ENCODE measurements around the gene SMARCC1.

SMARCC1 gene

GRCh38 chr3:47573190-47574172 is 208.2 kb downstream of the SMARCC1 start:
- no peak for DNase-seq (ENCODE audit: low spot score)
- in situ Hi-C loops (cut with MboI; ENCODE audit: low sequenced_read_pairs, unreplicated experiment), result no loop called here
- no peak for TF ChIP-seq CTCF (IDR thresholded peaks at IDR 0.05; ENCODE audit: borderline replicate concordance, control extremely low read depth, extremely low read depth, insufficient read depth, missing control alignments)

DNA sequence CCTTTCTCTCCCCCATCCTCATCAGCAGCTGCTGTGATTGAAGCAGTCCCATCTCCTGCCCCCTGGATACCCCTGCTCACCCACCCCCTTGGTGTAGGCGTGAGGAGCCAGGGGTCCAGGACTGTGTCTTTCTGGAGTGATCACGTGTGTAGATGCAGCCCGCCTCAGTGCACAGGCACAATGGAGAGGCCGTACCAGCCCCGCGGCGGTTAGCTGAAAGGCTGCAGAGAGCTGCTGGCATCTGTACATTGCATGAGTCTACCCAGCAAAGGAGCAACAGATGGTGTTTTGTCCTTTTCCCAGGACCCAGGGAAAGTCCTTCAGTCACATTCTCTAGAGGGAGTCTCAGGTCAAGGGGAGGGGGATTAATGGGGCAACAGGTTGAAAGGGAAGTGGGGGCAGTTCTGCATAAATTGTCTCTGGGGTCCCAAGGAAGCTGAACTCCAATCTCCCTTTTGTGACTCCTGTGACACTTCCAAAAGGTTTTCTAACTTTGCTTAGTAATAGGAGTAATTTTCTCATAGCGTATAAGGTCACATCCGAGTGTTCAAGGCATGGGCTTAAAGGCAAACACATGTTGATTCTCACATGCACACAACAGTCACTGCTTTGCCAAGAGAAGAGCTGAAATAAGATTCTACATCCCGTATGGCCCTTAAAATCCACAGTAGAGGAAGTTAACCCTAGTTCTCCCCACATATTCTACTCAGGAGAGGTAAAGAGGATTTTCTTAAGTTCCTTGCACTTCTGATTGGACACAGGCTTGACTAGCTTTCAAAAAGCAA is 210.1 kb downstream of the SMARCC1 start:
- in situ Hi-C loops (cut with MboI; ENCODE audit: low sequenced_read_pairs, unreplicated experiment), result no loop called here

DNA sequence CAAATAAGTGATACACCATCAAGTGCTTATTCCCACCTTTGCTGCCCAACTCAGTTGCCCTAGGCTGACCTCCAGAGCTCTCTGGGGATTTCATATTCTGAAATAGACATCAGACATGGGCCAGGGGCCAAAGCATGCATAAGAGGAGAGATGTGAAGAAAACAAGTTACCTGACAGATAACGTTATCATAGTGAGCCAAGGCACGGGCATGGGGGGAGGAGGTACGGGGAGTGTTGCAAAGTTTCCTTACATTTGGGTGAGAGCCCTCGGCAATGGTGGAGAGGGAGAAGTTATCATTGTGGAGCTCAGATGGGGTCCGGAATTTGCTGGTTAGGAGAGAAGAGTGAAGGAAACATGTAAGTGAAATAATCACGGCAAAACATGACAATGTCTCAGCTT is 212.8 kb downstream of the SMARCC1 start:
- TF ChIP-seq CTCF (IDR thresholded peaks at IDR 0.05; ENCODE audit: borderline replicate concordance, control extremely low read depth, extremely low read depth, insufficient read depth, missing control alignments), result no peak
- in situ Hi-C loops (cut with MboI; ENCODE audit: low sequenced_read_pairs, unreplicated experiment), result no loop called here
- DNase-seq (ENCODE audit: low spot score), result no peak

More for the DNA sequence above, 210.1 kb downstream of the SMARCC1 start:
- no peak for DNase-seq (ENCODE audit: low spot score)
- no peak for TF ChIP-seq CTCF (IDR thresholded peaks at IDR 0.05; ENCODE audit: borderline replicate concordance, control extremely low read depth, extremely low read depth, insufficient read depth, missing control alignments)

DNA sequence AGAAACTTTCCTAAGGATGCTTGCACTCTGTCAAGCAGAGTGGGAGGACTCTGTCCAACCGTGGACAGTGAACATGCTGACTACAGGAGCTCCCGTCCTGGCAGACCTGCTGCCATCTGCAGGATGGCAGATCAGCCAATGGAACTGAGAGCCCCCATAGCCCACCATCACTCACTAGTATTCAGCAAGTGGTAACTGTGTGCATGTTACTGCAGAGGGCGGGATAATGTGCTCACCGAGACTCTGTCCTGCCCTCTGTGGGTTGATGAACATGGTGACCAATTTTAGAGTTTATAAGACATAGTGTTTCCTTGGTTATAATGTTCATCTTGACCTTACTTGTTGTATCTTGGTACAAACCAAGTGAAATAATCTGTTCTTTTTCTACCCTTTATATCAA is 214.5 kb downstream of the SMARCC1 start:
- in situ Hi-C loops (cut with MboI; ENCODE audit: low sequenced_read_pairs, unreplicated experiment), result no loop called here
- no peak for DNase-seq (ENCODE audit: low spot score)
- no peak for TF ChIP-seq CTCF (IDR thresholded peaks at IDR 0.05; ENCODE audit: borderline replicate concordance, control extremely low read depth, extremely low read depth, insufficient read depth, missing control alignments)

- no peak for TF ChIP-seq CTCF (IDR thresholded peaks at IDR 0.05; ENCODE audit: borderline replicate concordance, control extremely low read depth, extremely low read depth, insufficient read depth, missing control alignments)
- in situ Hi-C loops (cut with MboI; ENCODE audit: low sequenced_read_pairs, unreplicated experiment), result no loop called here
- no peak for DNase-seq (ENCODE audit: low spot score)
Observed at GRCh38 chr3:47566667-47567066, 215.0 kb downstream of the SMARCC1 start.

GRCh38 chr3:47565734-47566550 is 215.8 kb downstream of the SMARCC1 start:
- no peak for DNase-seq (ENCODE audit: low spot score)
- in situ Hi-C loops (cut with MboI; ENCODE audit: low sequenced_read_pairs, unreplicated experiment), result no loop called here
- no peak for TF ChIP-seq CTCF (IDR thresholded peaks at IDR 0.05; ENCODE audit: borderline replicate concordance, control extremely low read depth, extremely low read depth, insufficient read depth, missing control alignments)

Measured in GM13976 (cell line).